ENCODE results near the gene TECPR2. TPM values are rescaled to one million over a fixed set of nuclear protein-coding genes. Genes with fewer than 3 reads are reported as not detected.

The TECPR2 gene
- polyA plus RNA-seq, 1 donor (not counting 4 experiments of a cell fraction or from before 2014, with no cell fraction given): 8.3 TPM

DNA sequence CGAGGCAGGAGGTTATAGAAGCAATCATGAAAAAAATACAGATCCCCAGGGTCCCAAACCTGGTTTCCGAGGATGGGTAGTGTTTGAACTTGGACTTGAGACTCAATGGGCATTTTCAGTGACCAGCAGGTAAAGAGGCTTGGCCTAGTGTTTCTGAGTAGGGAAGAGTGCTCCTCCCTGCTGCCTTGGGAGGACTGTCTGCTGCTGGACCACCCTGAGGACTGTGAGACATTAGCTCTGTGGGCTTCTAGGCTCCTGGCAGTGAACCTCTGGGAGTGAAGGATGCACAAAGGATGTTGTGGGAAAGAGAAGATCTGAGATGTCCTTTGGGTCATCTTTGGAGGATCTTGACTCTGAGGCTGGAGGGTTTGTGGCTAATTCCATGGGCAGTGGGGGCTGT lies 116.4 kb downstream of the TECPR2 start:
- Histone ChIP-seq H3K9me3 (ENCODE audit: control insufficient read depth, low read depth, low read length) (no peaks in the 10 kb centered on the region), H3K9ac (ENCODE audit: control insufficient read depth, extremely low read depth, insufficient read depth, low read length) (no peak overlapping the region), H3K27ac (ENCODE audit: control insufficient read depth, insufficient read depth, low read length) (no peak overlapping the region), H3K4me2 (ENCODE audit: control insufficient read depth, extremely low read depth, insufficient read depth, low read depth, low read length) (no peak overlapping the region), H3K4me3 (ENCODE audit: control insufficient read depth in 2 of 3, extremely low read depth in 1 of 3, insufficient read depth in 2 of 3, low read depth in 1 of 3, low read length in 3 of 3) (no peak overlapping the region), H4K20me1 (ENCODE audit: control insufficient read depth, extremely low read depth, insufficient read depth, low read length) (no peaks in the 10 kb centered on the region), H3K27me3 (ENCODE audit: control insufficient read depth, extremely low read depth, insufficient read depth, low read length) (no peaks in the 10 kb centered on the region), H3K36me3 (ENCODE audit: control insufficient read depth in 2 of 2, extremely low read depth in 1 of 2, insufficient read depth in 2 of 2, low read length in 2 of 2) (peaks cover 0 to 7% of the 10 kb centered on the region in 2 experiments), H3K4me1 (ENCODE audit: control insufficient read depth, extremely low read depth, insufficient read depth, low read length) (peaks cover 12% of the 10 kb centered on the region), H3K9me1 (ENCODE audit: control insufficient read depth, extremely low read depth, insufficient read depth, low read length) (no peaks in the 10 kb centered on the region), H3K79me2 (ENCODE audit: control insufficient read depth, insufficient read depth, low read length) (no peaks in the 10 kb centered on the region), H2AFZ (ENCODE audit: control insufficient read depth, low read length) (no peak overlapping the region)
- FAIRE-seq: no peak
- dilution Hi-C loops (cut with MboI; ENCODE audit: extremely low pct_ligation_motif_present, low sequenced_read_pairs): no loop called here
- no peak for DNase-seq (ENCODE audit: low read depth, low spot score)
- TF ChIP-seq EZH2 (IDR thresholded peaks at IDR 0.05; ENCODE audit: low read length): no peak
- TF ChIP-seq, protein P1, sequence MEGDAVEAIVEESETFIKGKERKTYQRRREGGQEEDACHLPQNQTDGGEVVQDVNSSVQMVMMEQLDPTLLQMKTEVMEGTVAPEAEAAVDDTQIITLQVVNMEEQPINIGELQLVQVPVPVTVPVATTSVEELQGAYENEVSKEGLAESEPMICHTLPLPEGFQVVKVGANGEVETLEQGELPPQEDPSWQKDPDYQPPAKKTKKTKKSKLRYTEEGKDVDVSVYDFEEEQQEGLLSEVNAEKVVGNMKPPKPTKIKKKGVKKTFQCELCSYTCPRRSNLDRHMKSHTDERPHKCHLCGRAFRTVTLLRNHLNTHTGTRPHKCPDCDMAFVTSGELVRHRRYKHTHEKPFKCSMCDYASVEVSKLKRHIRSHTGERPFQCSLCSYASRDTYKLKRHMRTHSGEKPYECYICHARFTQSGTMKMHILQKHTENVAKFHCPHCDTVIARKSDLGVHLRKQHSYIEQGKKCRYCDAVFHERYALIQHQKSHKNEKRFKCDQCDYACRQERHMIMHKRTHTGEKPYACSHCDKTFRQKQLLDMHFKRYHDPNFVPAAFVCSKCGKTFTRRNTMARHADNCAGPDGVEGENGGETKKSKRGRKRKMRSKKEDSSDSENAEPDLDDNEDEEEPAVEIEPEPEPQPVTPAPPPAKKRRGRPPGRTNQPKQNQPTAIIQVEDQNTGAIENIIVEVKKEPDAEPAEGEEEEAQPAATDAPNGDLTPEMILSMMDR (optimal IDR thresholded peaks at IDR 0.05 in 1 of 3, IDR thresholded peaks at IDR 0.05 in 1 of 3, conservative IDR thresholded peaks at IDR 0.05 in 1 of 3; ENCODE audit: extremely low read depth in 1 of 3, insufficient read depth in 2 of 3, low read length in 3 of 3): no peak

DNA sequence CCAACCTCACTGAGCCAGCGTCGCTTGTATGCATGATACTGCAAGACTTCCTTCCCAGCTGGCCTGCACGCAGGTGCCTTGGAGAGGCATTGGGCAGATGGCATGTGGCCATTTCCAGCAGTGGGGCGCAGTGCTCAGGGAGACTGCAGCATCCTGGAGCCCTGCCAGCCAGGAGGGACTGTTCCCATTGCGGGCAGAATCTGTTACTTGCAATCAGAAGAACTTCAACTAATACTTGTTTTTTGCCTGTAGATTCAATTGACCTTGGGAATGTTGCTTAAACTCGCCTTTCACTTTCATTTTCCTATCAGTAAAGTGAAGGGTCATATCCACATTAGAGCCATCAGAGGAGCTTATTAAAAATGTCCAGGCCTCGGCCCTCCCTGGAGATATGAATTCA lies 117.0 kb downstream of the TECPR2 start:
- no peak overlapping the region for H3K9ac ChIP-seq (ENCODE audit: control insufficient read depth, extremely low read depth, insufficient read depth, low read length)
- H3K27ac ChIP-seq (ENCODE audit: control insufficient read depth, insufficient read depth, low read length): no peak overlapping the region
- peaks cover 12% of the 10 kb centered on the region for H3K4me1 ChIP-seq (ENCODE audit: control insufficient read depth, extremely low read depth, insufficient read depth, low read length)
- H3K4me3 ChIP-seq (ENCODE audit: control insufficient read depth in 2 of 3, extremely low read depth in 1 of 3, insufficient read depth in 2 of 3, low read depth in 1 of 3, low read length in 3 of 3): no peak overlapping the region
- H3K9me3 ChIP-seq (ENCODE audit: control insufficient read depth, low read depth, low read length): no peaks in the 10 kb centered on the region
- TF ChIP-seq EZH2 (IDR thresholded peaks at IDR 0.05; ENCODE audit: low read length): no peak
- TF ChIP-seq, protein P1 (optimal IDR thresholded peaks at IDR 0.05 in 1 of 3, IDR thresholded peaks at IDR 0.05 in 1 of 3, conservative IDR thresholded peaks at IDR 0.05 in 1 of 3; ENCODE audit: extremely low read depth in 1 of 3, insufficient read depth in 2 of 3, low read length in 3 of 3): no peak
- no peaks in the 10 kb centered on the region for H3K9me1 ChIP-seq (ENCODE audit: control insufficient read depth, extremely low read depth, insufficient read depth, low read length)
- H3K4me2 ChIP-seq (ENCODE audit: control insufficient read depth, extremely low read depth, insufficient read depth, low read depth, low read length): no peak overlapping the region
- FAIRE-seq: no peak
- dilution Hi-C loops (cut with MboI; ENCODE audit: extremely low pct_ligation_motif_present, low sequenced_read_pairs): no loop called here
- H4K20me1 ChIP-seq (ENCODE audit: control insufficient read depth, extremely low read depth, insufficient read depth, low read length): no peaks in the 10 kb centered on the region
- no peak overlapping the region for H2AFZ ChIP-seq (ENCODE audit: control insufficient read depth, low read length)
- no peaks in the 10 kb centered on the region for H3K27me3 ChIP-seq (ENCODE audit: control insufficient read depth, extremely low read depth, insufficient read depth, low read length)
- no peak for DNase-seq (ENCODE audit: low read depth, low spot score)
- H3K36me3 ChIP-seq (ENCODE audit: control insufficient read depth in 2 of 2, extremely low read depth in 1 of 2, insufficient read depth in 2 of 2, low read length in 2 of 2): peaks cover 0 to 6% of the 10 kb centered on the region in 2 experiments
- H3K79me2 ChIP-seq (ENCODE audit: control insufficient read depth, insufficient read depth, low read length): no peaks in the 10 kb centered on the region
